Mesothelial cell of epicardium (in vitro differentiated cells): ENCODE measurements around the gene CDIP1. TPM values are rescaled to one million over a fixed set of nuclear protein-coding genes. Genes with fewer than 3 reads are reported as not detected.
A peak's percentile ranks its signal among the peaks of the same experiment; 100 is the strongest.

Source experiments
- DNase-seq, 2 experiments: peaks; one replicate each; pipeline ENCODE4 v3.0.0; 2021; ENCODE audit warnings: low spot score in 2 of 2; ENCODE audit not compliant: unreplicated experiment in 2 of 2
- H3K27ac Mint-ChIP-seq: 2 replicates; pipeline ENCODE4 v1.8.0; 2021; ENCODE audit warnings: mixed read lengths
- H3K27me3 Mint-ChIP-seq: 2 replicates; pipeline ENCODE4 v1.8.0; 2021; ENCODE audit warnings: low read depth, mixed read lengths
- H3K36me3 Mint-ChIP-seq: 2 replicates; pipeline ENCODE4 v1.8.0; 2021; ENCODE audit warnings: mixed read lengths
- H3K4me1 Mint-ChIP-seq: 2 replicates; pipeline ENCODE4 v1.8.0; 2021; ENCODE audit warnings: mixed read lengths
- H3K4me3 Mint-ChIP-seq: 2 replicates; pipeline ENCODE4 v1.8.0; 2021; ENCODE audit warnings: mild to moderate bottlenecking, moderate library complexity, mixed read lengths
- H3K9me3 Mint-ChIP-seq: 2 replicates; pipeline ENCODE4 v1.8.0; 2021; ENCODE audit warnings: mixed read lengths
- CTCF ChIP-seq: fragments of 200-600 bp; sonication (generic); IDR thresholded peaks from one replicate; pipeline ENCODE4 v1.5.0; 2021; ENCODE audit warnings: antibody characterized with exemption; ENCODE audit not compliant: unreplicated experiment
- total RNA-seq: library from RNA; stranded (reverse); gene quantifications from 3 replicates; pipeline ENCODE4 v1.2.1, GENCODE V29; 2021

Gene CDIP1
- total RNA-seq, 1 donor from 2014 or later = 24.2 TPM

GRCh38 chr16:4508806-4509205 lies 29.8 kb downstream of the CDIP1 start:
- no peak for DNase-seq
- H3K4me1 Mint-ChIP-seq = no peaks in the 10 kb centered on the region
- H3K9me3 Mint-ChIP-seq = no peaks in the 10 kb centered on the region
- no peak overlapping the region for H3K27ac Mint-ChIP-seq
- H3K4me3 Mint-ChIP-seq = no peak overlapping the region
- H3K36me3 Mint-ChIP-seq = peaks cover 2% of the 10 kb centered on the region
- TF ChIP-seq CTCF = no peak
- no peaks in the 10 kb centered on the region for H3K27me3 Mint-ChIP-seq

- no peaks in the 10 kb centered on the region for H3K9me3 Mint-ChIP-seq
Measured at GRCh38 chr16:4507588-4508345, 30.8 kb downstream of the CDIP1 start.

GRCh38 chr16:4506450-4506849 lies 32.1 kb downstream of the CDIP1 start:
- H3K36me3 Mint-ChIP-seq = peaks cover 2% of the 10 kb centered on the region
- no peak overlapping the region for H3K4me3 Mint-ChIP-seq
- peak; percentile 79 for TF ChIP-seq CTCF
- H3K27ac Mint-ChIP-seq = no peak overlapping the region
- DNase-seq = peak in 1 of 2 experiments; percentile 42
- H3K27me3 Mint-ChIP-seq = no peaks in the 10 kb centered on the region
- H3K9me3 Mint-ChIP-seq = no peaks in the 10 kb centered on the region
- H3K4me1 Mint-ChIP-seq = no peaks in the 10 kb centered on the region

More at GRCh38 chr16:4507588-4508345, 30.8 kb downstream of the CDIP1 start:
- DNase-seq = no peak
- H3K4me3 Mint-ChIP-seq = no peak overlapping the region
- H3K27ac Mint-ChIP-seq = no peak overlapping the region
- H3K27me3 Mint-ChIP-seq = no peaks in the 10 kb centered on the region
- no peaks in the 10 kb centered on the region for H3K4me1 Mint-ChIP-seq
- TF ChIP-seq CTCF = no peak
- peaks cover 2% of the 10 kb centered on the region for H3K36me3 Mint-ChIP-seq

- Mint-ChIP-seq H3K4me1 (peaks cover 6% of the 10 kb centered on the region), H3K27me3 (no peaks in the 10 kb centered on the region), H3K9me3 (no peaks in the 10 kb centered on the region)
Measured at GRCh38 chr16:4505356-4506147, 33.0 kb downstream of the CDIP1 start.

DNA sequence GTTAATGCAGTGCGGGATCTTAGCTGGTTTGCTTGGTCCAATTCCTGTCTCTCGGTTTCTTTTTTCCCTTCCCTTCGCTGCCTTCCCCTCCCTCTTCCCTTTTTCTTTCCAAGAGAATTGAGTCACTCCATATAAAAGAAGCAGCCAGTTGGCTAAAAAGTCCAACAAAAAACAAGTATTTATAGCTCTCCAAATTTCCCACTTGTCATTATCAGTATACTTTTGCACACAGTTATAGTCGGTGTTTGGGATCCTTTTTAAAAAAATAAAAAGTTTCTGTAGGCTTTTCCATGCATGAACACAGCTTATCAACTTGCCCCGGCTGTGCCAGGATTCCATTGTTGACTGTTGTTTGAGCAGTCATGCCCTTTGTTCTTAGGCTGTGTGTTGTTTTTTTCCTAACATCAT lies 37.5 kb downstream of the CDIP1 start:
- Mint-ChIP-seq H3K27me3 (no peaks in the 10 kb centered on the region), H3K36me3 (no peaks in the 10 kb centered on the region), H3K9me3 (no peaks in the 10 kb centered on the region), H3K27ac (peak overlapping the region; percentile 69), H3K4me3 (no peak overlapping the region), H3K4me1 (peaks cover 12% of the 10 kb centered on the region)
- no peak for TF ChIP-seq CTCF
- no peak for DNase-seq

More at GRCh38 chr16:4505356-4506147, 33.0 kb downstream of the CDIP1 start:
- TF ChIP-seq CTCF = no peak
- no peak for DNase-seq
- H3K4me3 Mint-ChIP-seq = no peak overlapping the region
- no peak overlapping the region for H3K27ac Mint-ChIP-seq
- peaks cover 2% of the 10 kb centered on the region for H3K36me3 Mint-ChIP-seq
